Measurements from ENCODE around the gene WSCD2.

Gene WSCD2

GRCh38 chr12:108257610-108258106 lies 128.6 kb downstream of the WSCD2 start:
- Mint-ChIP-seq H3K36me3 (no peaks in the 10 kb centered on the region), H3K27ac (no peak overlapping the region), H3K27me3 (peaks cover 5% of the 10 kb centered on the region), H3K9me3 (peaks cover 7% of the 10 kb centered on the region), H3K4me3 (no peak overlapping the region), H3K4me1 (peaks cover 4% of the 10 kb centered on the region)

GRCh38 chr12:108260039-108260438 lies 131.0 kb downstream of the WSCD2 start:
- H3K27me3 Mint-ChIP-seq, result peaks cover 9% of the 10 kb centered on the region
- peaks cover 13% of the 10 kb centered on the region for H3K9me3 Mint-ChIP-seq
- H3K27ac Mint-ChIP-seq, result no peak overlapping the region
- H3K36me3 Mint-ChIP-seq, result no peaks in the 10 kb centered on the region
- no peaks in the 10 kb centered on the region for H3K4me1 Mint-ChIP-seq
- H3K4me3 Mint-ChIP-seq, result no peak overlapping the region

GRCh38 chr12:108260969-108261368 lies 131.9 kb downstream of the WSCD2 start:
- Mint-ChIP-seq H3K9me3 (peaks cover 13% of the 10 kb centered on the region), H3K27me3 (peaks cover 8% of the 10 kb centered on the region), H3K4me1 (no peaks in the 10 kb centered on the region), H3K4me3 (no peak overlapping the region), H3K36me3 (no peaks in the 10 kb centered on the region), H3K27ac (no peak overlapping the region)

GRCh38 chr12:108265505-108265904 lies 136.4 kb downstream of the WSCD2 start:
- Mint-ChIP-seq H3K27me3 (peaks cover 8% of the 10 kb centered on the region), H3K4me1 (no peaks in the 10 kb centered on the region), H3K4me3 (no peak overlapping the region), H3K9me3 (peaks cover 13% of the 10 kb centered on the region), H3K36me3 (no peaks in the 10 kb centered on the region), H3K27ac (no peak overlapping the region)

GRCh38 chr12:108266131-108266530 lies 137.0 kb downstream of the WSCD2 start:
- peaks cover 8% of the 10 kb centered on the region for H3K27me3 Mint-ChIP-seq
- H3K4me1 Mint-ChIP-seq, result no peaks in the 10 kb centered on the region
- peaks cover 7% of the 10 kb centered on the region for H3K9me3 Mint-ChIP-seq
- no peaks in the 10 kb centered on the region for H3K36me3 Mint-ChIP-seq
- no peak overlapping the region for H3K27ac Mint-ChIP-seq
- H3K4me3 Mint-ChIP-seq, result no peak overlapping the region

- no peak overlapping the region for H3K27ac Mint-ChIP-seq
- peaks cover 5% of the 10 kb centered on the region for H3K9me3 Mint-ChIP-seq
- no peaks in the 10 kb centered on the region for H3K36me3 Mint-ChIP-seq
- no peak overlapping the region for H3K4me3 Mint-ChIP-seq
- peaks cover 8% of the 10 kb centered on the region for H3K27me3 Mint-ChIP-seq
- H3K4me1 Mint-ChIP-seq, result no peaks in the 10 kb centered on the region
Measured at GRCh38 chr12:108267450-108267849, 138.4 kb downstream of the WSCD2 start.

GRCh38 chr12:108268397-108268796 lies 139.3 kb downstream of the WSCD2 start:
- no peaks in the 10 kb centered on the region for H3K36me3 Mint-ChIP-seq
- no peaks in the 10 kb centered on the region for H3K4me1 Mint-ChIP-seq
- peaks cover 3% of the 10 kb centered on the region for H3K9me3 Mint-ChIP-seq
- H3K27ac Mint-ChIP-seq, result no peak overlapping the region
- no peak overlapping the region for H3K4me3 Mint-ChIP-seq
- H3K27me3 Mint-ChIP-seq, result peaks cover 4% of the 10 kb centered on the region

- no peak overlapping the region for H3K4me3 Mint-ChIP-seq
- H3K4me1 Mint-ChIP-seq, result no peaks in the 10 kb centered on the region
- no peaks in the 10 kb centered on the region for H3K9me3 Mint-ChIP-seq
- H3K27ac Mint-ChIP-seq, result no peak overlapping the region
- peaks cover 2% of the 10 kb centered on the region for H3K27me3 Mint-ChIP-seq
- no peaks in the 10 kb centered on the region for H3K36me3 Mint-ChIP-seq
Measured at GRCh38 chr12:108269224-108269623, 140.1 kb downstream of the WSCD2 start.

GRCh38 chr12:108270035-108270848 lies 141.2 kb downstream of the WSCD2 start:
- Mint-ChIP-seq H3K27ac (no peak overlapping the region), H3K4me3 (no peak overlapping the region), H3K9me3 (no peaks in the 10 kb centered on the region), H3K4me1 (no peaks in the 10 kb centered on the region), H3K36me3 (no peaks in the 10 kb centered on the region), H3K27me3 (peaks cover 2% of the 10 kb centered on the region)

- Mint-ChIP-seq H3K9me3 (no peaks in the 10 kb centered on the region), H3K27me3 (peaks cover 2% of the 10 kb centered on the region), H3K4me3 (no peak overlapping the region), H3K27ac (no peak overlapping the region), H3K36me3 (no peaks in the 10 kb centered on the region), H3K4me1 (no peaks in the 10 kb centered on the region)
Measured at GRCh38 chr12:108270849-108271143, 141.7 kb downstream of the WSCD2 start.

- Mint-ChIP-seq H3K27ac (no peak overlapping the region), H3K9me3 (no peaks in the 10 kb centered on the region), H3K4me3 (no peak overlapping the region), H3K4me1 (no peaks in the 10 kb centered on the region), H3K36me3 (no peaks in the 10 kb centered on the region), H3K27me3 (peaks cover 2% of the 10 kb centered on the region)
Measured at GRCh38 chr12:108271951-108272872, 143.1 kb downstream of the WSCD2 start.

- Mint-ChIP-seq H3K4me3 (no peak overlapping the region), H3K27ac (no peak overlapping the region), H3K4me1 (no peaks in the 10 kb centered on the region), H3K36me3 (no peaks in the 10 kb centered on the region), H3K27me3 (no peaks in the 10 kb centered on the region), H3K9me3 (no peaks in the 10 kb centered on the region)
Measured at GRCh38 chr12:108273217-108273616, 144.1 kb downstream of the WSCD2 start.

- Mint-ChIP-seq H3K4me1 (peaks cover 3% of the 10 kb centered on the region), H3K9me3 (no peaks in the 10 kb centered on the region), H3K27me3 (no peaks in the 10 kb centered on the region), H3K27ac (no peak overlapping the region), H3K36me3 (no peaks in the 10 kb centered on the region), H3K4me3 (no peak overlapping the region)
Measured at GRCh38 chr12:108277613-108278012, 148.5 kb downstream of the WSCD2 start.

GRCh38 chr12:108282160-108282559 lies 153.1 kb downstream of the WSCD2 start:
- Mint-ChIP-seq H3K36me3 (no peaks in the 10 kb centered on the region), H3K4me3 (no peak overlapping the region), H3K27me3 (peaks cover 4% of the 10 kb centered on the region), H3K4me1 (peaks cover 5% of the 10 kb centered on the region), H3K27ac (no peak overlapping the region), H3K9me3 (no peaks in the 10 kb centered on the region)

GRCh38 chr12:108282676-108283075 lies 153.6 kb downstream of the WSCD2 start:
- no peaks in the 10 kb centered on the region for H3K36me3 Mint-ChIP-seq
- no peaks in the 10 kb centered on the region for H3K9me3 Mint-ChIP-seq
- peaks cover 4% of the 10 kb centered on the region for H3K27me3 Mint-ChIP-seq
- no peak overlapping the region for H3K4me3 Mint-ChIP-seq
- peaks cover 5% of the 10 kb centered on the region for H3K4me1 Mint-ChIP-seq
- no peak overlapping the region for H3K27ac Mint-ChIP-seq

GRCh38 chr12:108284163-108284562 lies 155.1 kb downstream of the WSCD2 start:
- Mint-ChIP-seq H3K27ac (no peak overlapping the region), H3K4me1 (peaks cover 5% of the 10 kb centered on the region), H3K36me3 (no peaks in the 10 kb centered on the region), H3K4me3 (no peak overlapping the region), H3K9me3 (no peaks in the 10 kb centered on the region), H3K27me3 (peaks cover 4% of the 10 kb centered on the region)
